Endothelial cell of umbilical vein (primary cell): ENCODE results near the gene APP. TPM values are rescaled to one million over a fixed set of nuclear protein-coding genes. Genes with fewer than 3 reads are reported as not detected.

ENCODE experiments used
- BruUV-seq: library from RNA; stranded (reverse); fragments of 400-500 nt; replicated peaks from 2 replicates; lab custom pipeline; 2021; lab: Mats Ljungman, UMichigan
- CTCF ChIA-PET: fragments of 300-600, 350-600 bp; sonication (Branson Sonifier 250); formaldehyde crosslinking; loops from one replicate; lab custom pipeline; 2021; ENCODE audit warnings: antibody characterized with exemption, inconsistent platforms; lab: Charles Lee
- POLR2A ChIA-PET: fragments of 300-600, 350-600 bp; sonication (Branson Sonifier 250); formaldehyde crosslinking; loops from one replicate; lab custom pipeline; 2021; ENCODE audit warnings: antibody characterized with exemption, inconsistent platforms; lab: Charles Lee
- DNase-seq: peaks from one replicate; pipeline ENCODE4 v3.0.0-alpha.2; 2011; ENCODE audit warnings: low read depth, low spot score
- FAIRE-seq: peaks from 2 replicates; lab custom pipeline; 2011; peaks lifted over from hg19 to GRCh38; lab: Jason Lieb, UNC
- H2AFZ ChIP-seq: 2 replicates; pipeline ENCODE4 v1.6.0; 2012; ENCODE audit warnings: low read depth, low read length, control low read depth, inconsistent platforms
- H3K27ac ChIP-seq: 2 replicates; pipeline ENCODE4 v1.5.1; 2011; ENCODE audit warnings: low read depth, mild to moderate bottlenecking, control low read depth, low read length, moderate library complexity; ENCODE audit not compliant: insufficient read depth
- H3K27me3 ChIP-seq, 2 experiments: 2 replicates each; pipeline versions ENCODE4 v1.6.0 to v1.6.1; 2011; ENCODE audit warnings: low read length in 2 of 2, mixed read lengths in 1 of 2; ENCODE audit not compliant: control insufficient read depth in 2 of 2, insufficient read depth in 2 of 2
- H3K36me3 ChIP-seq, 2 experiments: 2 replicates in 1 of 2; 3 replicates in 1 of 2; pipeline ENCODE4 v1.5.1; 2011; ENCODE audit warnings: low read length in 2 of 2, mild to moderate bottlenecking in 1 of 2, moderate library complexity in 1 of 2; ENCODE audit not compliant: control insufficient read depth in 2 of 2, insufficient read depth in 2 of 2; ENCODE audit errors: extremely low read depth in 1 of 2
- H3K4me1 ChIP-seq: 3 replicates; pipeline ENCODE4 v1.5.1; 2011; ENCODE audit warnings: mild to moderate bottlenecking, low read length; ENCODE audit not compliant: control insufficient read depth, insufficient read depth; ENCODE audit errors: extremely low read depth
- H3K4me2 ChIP-seq: 2 replicates; pipeline ENCODE4 v1.6.1; 2011; ENCODE audit warnings: low read length, control low read depth, mixed read lengths; ENCODE audit not compliant: insufficient read depth
- H3K4me3 ChIP-seq, 3 experiments: fragments of 200-600 bp in 1 of 3; sonication (generic), shearing (Covaris generic) in 1 of 3; replicated peaks in 1 of 3; 2 replicates each; pipeline ENCODE4 v1.5.1; 2011 to 2016; ENCODE audit warnings: control low read depth in 3 of 3, low read length in 3 of 3, mild to moderate bottlenecking in 2 of 3, inconsistent platforms in 1 of 3, low read depth in 1 of 3, moderate library complexity in 1 of 3; ENCODE audit not compliant: insufficient read depth in 1 of 3
- H3K79me2 ChIP-seq: 2 replicates; pipeline ENCODE4 v1.6.0; 2012; ENCODE audit warnings: low read length, inconsistent platforms; ENCODE audit not compliant: control insufficient read depth, insufficient read depth
- H3K9ac ChIP-seq: replicated peaks from 2 replicates; pipeline ENCODE3; 2011; ENCODE audit warnings: low read length, control low read depth; ENCODE audit not compliant: insufficient read depth; ENCODE audit errors: extremely low read depth
- H3K9me1 ChIP-seq: replicated peaks from 3 replicates; pipeline ENCODE4 v1.6.0; 2011; ENCODE audit warnings: mild to moderate bottlenecking, low read length; ENCODE audit not compliant: control insufficient read depth, insufficient read depth; ENCODE audit errors: extremely low read depth
- H3K9me3 ChIP-seq: replicated peaks from 2 replicates; pipeline ENCODE4 v1.5.1; 2012; ENCODE audit warnings: low read length, inconsistent platforms; ENCODE audit not compliant: control insufficient read depth, insufficient read depth
- H4K20me1 ChIP-seq: replicated peaks from 2 replicates; pipeline ENCODE3; 2011; ENCODE audit warnings: mild to moderate bottlenecking, low read length; ENCODE audit not compliant: control insufficient read depth, insufficient read depth; ENCODE audit errors: extremely low read depth
- GATA2 ChIP-seq: IDR thresholded peaks from 2 replicates; pipeline ENCODE4 v1.7.0; 2011; ENCODE audit warnings: low read depth, mild to moderate bottlenecking, moderate library complexity, mixed read lengths, low read length; ENCODE audit not compliant: insufficient read length, insufficient read depth
- MYC ChIP-seq: IDR thresholded peaks from one replicate; pipeline ENCODE4 v1.6.1; 2011; ENCODE audit warnings: mild to moderate bottlenecking, low read depth, low read length
- POLR2A ChIP-seq: IDR thresholded peaks from 2 replicates; pipeline ENCODE4 v1.6.1; 2012; ENCODE audit warnings: low read depth, mild to moderate bottlenecking, control low read depth, low read length
- POLR2AphosphoS5 ChIP-seq: IDR thresholded peaks from 2 replicates; pipeline ENCODE4 v1.6.1; 2012; ENCODE audit warnings: low read depth, mild to moderate bottlenecking, control low read depth, low read length, moderate library complexity; ENCODE audit not compliant: insufficient read depth
- dilution Hi-C: fragments of 300-500 bp; cut with MboI; formaldehyde crosslinking; loops from one replicate; pipeline ENCODE4 v1.15.0; 2019; ENCODE audit warnings: low sequenced_read_pairs; ENCODE audit not compliant: extremely low pct_ligation_motif_present
- intact Hi-C: fragments of 100-400 bp; cut with micrococcal nuclease; formaldehyde crosslinking; loops from one replicate; pipeline ENCODE4 v1.10.0; 2022
- polyA plus RNA-seq, 4 experiments: library from polyadenylated mRNA; depleted of rRNA in 3 of 4; stranded (reverse) in 3 of 4; unstranded in 1 of 4; fragments of >200 nt; gene quantifications; 2 replicates each; pipeline versions ENCODE4 v1.2.1 to v1.2.3, GENCODE V29; 2011 to 2012; ENCODE audit warnings: missing spikeins in 1 of 4
- total RNA-seq: library from RNA; stranded (reverse); gene quantifications from 2 replicates; pipeline ENCODE4 v1.2.3, GENCODE V29; 2021
- TF ChIP-seq, protein P1 (sequence below): IDR thresholded peaks from 2 replicates; pipeline ENCODE4 v1.6.1; 2011; ENCODE audit not compliant: insufficient read depth, insufficient read length
- TF ChIP-seq, protein P2 (sequence below), 2 donors: IDR thresholded peaks; 1 replicate in 1 of 2; 2 replicates in 1 of 2; pipeline ENCODE4 v1.5.1; 2011; ENCODE audit warnings: low read length in 2 of 2, mild to moderate bottlenecking in 2 of 2, moderate library complexity in 2 of 2, control low read depth in 1 of 2, inconsistent platforms in 1 of 2, low read depth in 1 of 2; ENCODE audit not compliant: insufficient read depth in 1 of 2; ENCODE audit errors: extremely low read depth in 1 of 2

APP gene
- total and polyA plus RNA-seq, 2 donors (not counting 3 experiments of a cell fraction or from before 2014, with no cell fraction given): 914 to 928 TPM

DNA sequence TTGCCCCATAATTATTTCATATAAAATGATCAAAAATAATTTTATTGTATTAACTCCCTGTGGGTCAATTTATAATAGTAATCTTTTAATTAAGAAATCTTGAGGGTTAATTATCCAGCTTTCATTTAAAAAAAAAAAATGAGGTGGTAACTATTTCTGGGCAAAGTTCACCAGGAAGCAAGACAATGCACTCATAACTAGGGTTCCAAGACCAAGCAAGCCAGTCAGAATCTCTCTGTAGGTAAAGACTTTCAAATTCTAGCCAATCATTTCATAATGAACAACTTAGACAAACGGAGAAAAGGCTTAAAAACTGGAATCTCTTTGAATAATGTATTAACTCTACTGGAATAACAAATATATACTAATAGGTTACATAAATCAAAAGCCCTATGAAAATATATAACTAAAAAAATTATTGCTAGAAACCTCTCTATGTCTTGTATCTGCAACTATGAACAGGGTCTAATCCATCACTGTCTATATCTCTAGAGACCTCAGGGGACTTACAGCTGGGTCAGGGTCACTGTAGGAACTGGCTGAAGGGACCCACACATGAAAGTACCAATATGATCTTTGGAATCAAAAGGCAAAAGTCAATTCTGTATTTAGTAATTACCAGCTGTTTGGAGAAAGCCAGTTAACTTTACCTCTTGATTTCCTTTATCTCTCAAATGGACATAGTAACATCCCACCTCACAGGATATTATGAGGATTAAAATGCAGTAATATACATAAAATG, 43.3 kb downstream of the APP start:
- Histone ChIP-seq H4K20me1 (peaks cover 11% of the 10 kb centered on the region), H3K9ac (no peak overlapping the region), H3K9me1 (no peaks in the 10 kb centered on the region), H3K27me3 (no peaks in the 10 kb centered on the region), H3K9me3 (no peaks in the 10 kb centered on the region), H3K4me3 (no peak overlapping the region), H2AFZ (no peak overlapping the region), H3K36me3 (no peaks in the 10 kb centered on the region), H3K4me2 (no peak overlapping the region), H3K4me1 (peaks cover 60% of the 10 kb centered on the region), H3K79me2 (peaks cover 96% of the 10 kb centered on the region), H3K27ac (no peak overlapping the region)
- CTCF ChIA-PET: interaction anchor here (0.8 to 2.7 kb wide), 6 partner anchors 10 to 231 kb away, joined by 3 to 11 read pairs (median 4); no protein-coding TSS in a partner anchor
- BruUV-seq: no TSS peak
- no peak for TF ChIP-seq MYC
- TF ChIP-seq, protein P1, sequence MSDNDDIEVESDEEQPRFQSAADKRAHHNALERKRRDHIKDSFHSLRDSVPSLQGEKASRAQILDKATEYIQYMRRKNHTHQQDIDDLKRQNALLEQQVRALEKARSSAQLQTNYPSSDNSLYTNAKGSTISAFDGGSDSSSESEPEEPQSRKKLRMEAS: no peak
- TF ChIP-seq, protein P2, sequence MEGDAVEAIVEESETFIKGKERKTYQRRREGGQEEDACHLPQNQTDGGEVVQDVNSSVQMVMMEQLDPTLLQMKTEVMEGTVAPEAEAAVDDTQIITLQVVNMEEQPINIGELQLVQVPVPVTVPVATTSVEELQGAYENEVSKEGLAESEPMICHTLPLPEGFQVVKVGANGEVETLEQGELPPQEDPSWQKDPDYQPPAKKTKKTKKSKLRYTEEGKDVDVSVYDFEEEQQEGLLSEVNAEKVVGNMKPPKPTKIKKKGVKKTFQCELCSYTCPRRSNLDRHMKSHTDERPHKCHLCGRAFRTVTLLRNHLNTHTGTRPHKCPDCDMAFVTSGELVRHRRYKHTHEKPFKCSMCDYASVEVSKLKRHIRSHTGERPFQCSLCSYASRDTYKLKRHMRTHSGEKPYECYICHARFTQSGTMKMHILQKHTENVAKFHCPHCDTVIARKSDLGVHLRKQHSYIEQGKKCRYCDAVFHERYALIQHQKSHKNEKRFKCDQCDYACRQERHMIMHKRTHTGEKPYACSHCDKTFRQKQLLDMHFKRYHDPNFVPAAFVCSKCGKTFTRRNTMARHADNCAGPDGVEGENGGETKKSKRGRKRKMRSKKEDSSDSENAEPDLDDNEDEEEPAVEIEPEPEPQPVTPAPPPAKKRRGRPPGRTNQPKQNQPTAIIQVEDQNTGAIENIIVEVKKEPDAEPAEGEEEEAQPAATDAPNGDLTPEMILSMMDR (IDR thresholded peaks at IDR 0.05; ENCODE audit: extremely low read depth in 1 of 2, insufficient read depth in 1 of 2, low read depth in 1 of 2, low read length in 2 of 2): no peak
- no peak for TF ChIP-seq POLR2AphosphoS5
- TF ChIP-seq POLR2A: no peak
- TF ChIP-seq GATA2: no peak
- POLR2A ChIA-PET: interaction anchor here (0.7 kb wide), 1 partner anchor 39 kb away, joined by 3 read pairs; no protein-coding TSS in a partner anchor
- dilution Hi-C loops: no loop called here
- no peak for DNase-seq
- FAIRE-seq: no peak
- intact Hi-C loops: no loop called here
